IMR-90 (cell line): Measurements from ENCODE around the gene TIPARP. TPM values are rescaled to one million over a fixed set of nuclear protein-coding genes. Genes with fewer than 3 reads are reported as not detected.

Experiments
- ATAC-seq: fragments of 200-7000 bp; cut with Tn5 transposase; 2 replicates; pipeline ENCODE4 v1.9.1; 2020; ENCODE audit warnings: low read depth, mild to moderate bottlenecking, moderate library complexity
- BruUV-seq: library from RNA; stranded (reverse); fragments of 400-500 nt; replicated peaks from 2 replicates; lab custom pipeline; 2021; lab: Mats Ljungman, UMichigan
- CTCF ChIA-PET: fragments of 300-600 bp; formaldehyde crosslinking; extraction: SDS; loops from one replicate; lab custom pipeline; 2021; ENCODE audit warnings: antibody characterized with exemption; lab: Yijun Ruan, JAX
- POLR2A ChIA-PET: fragments of 300-600 bp; sonication (Branson Sonifier 250); formaldehyde crosslinking; loops from one replicate; lab custom pipeline; 2022; ENCODE audit warnings: antibody characterized with exemption; ENCODE audit not compliant: unreplicated experiment; lab: Charles Lee
- DNase-seq: peaks from one replicate; pipeline ENCODE4 v3.0.0; 2013
- H2AFZ ChIP-seq: replicated peaks from 2 replicates; pipeline ENCODE3; 2013; ENCODE audit warnings: low read length, mild to moderate bottlenecking; ENCODE audit not compliant: poor library complexity
- H2AK5ac ChIP-seq: 2 replicates; pipeline ENCODE4 v1.6.1; 2013; ENCODE audit warnings: low read depth, low read length, inconsistent platforms
- H2AK9ac ChIP-seq: replicated peaks from 2 replicates; pipeline ENCODE3; 2013; ENCODE audit warnings: mild to moderate bottlenecking, low read depth, low read length, moderate library complexity; ENCODE audit not compliant: poor library complexity
- H2BK120ac ChIP-seq: 2 replicates; pipeline ENCODE4 v1.6.1; 2013; ENCODE audit warnings: low read depth, low read length, inconsistent platforms
- H2BK15ac ChIP-seq: 3 replicates; pipeline ENCODE4 v1.6.1; 2013; ENCODE audit warnings: low read depth, low read length, inconsistent platforms
- H2BK20ac ChIP-seq: 2 replicates; pipeline ENCODE4 v1.6.1; 2013; ENCODE audit warnings: low read depth, mild to moderate bottlenecking, inconsistent platforms, low read length, moderate library complexity
- H2BK5ac ChIP-seq: 2 replicates; pipeline ENCODE4 v1.6.1; 2013; ENCODE audit warnings: mild to moderate bottlenecking, low read depth, low read length, inconsistent platforms; ENCODE audit not compliant: poor library complexity, severe bottlenecking
- H3K14ac ChIP-seq: replicated peaks from 2 replicates; pipeline ENCODE4 v1.6.1; 2013; ENCODE audit warnings: low read depth, low read length, inconsistent platforms
- H3K18ac ChIP-seq: 2 replicates; pipeline ENCODE4 v1.6.1; 2013; ENCODE audit warnings: low read depth, low read length, control low read depth
- H3K23ac ChIP-seq: 2 replicates; pipeline ENCODE4 v1.6.1; 2013; ENCODE audit warnings: low read depth, low read length, inconsistent platforms
- H3K27ac ChIP-seq: 2 replicates; pipeline ENCODE4 v1.5.1; 2013; ENCODE audit warnings: mild to moderate bottlenecking, control low read depth, low read length; ENCODE audit not compliant: insufficient read depth
- H3K27me3 ChIP-seq: 2 replicates; pipeline ENCODE4 v1.6.1; 2013; ENCODE audit warnings: low read length; ENCODE audit not compliant: control insufficient read depth, insufficient read depth
- H3K36me3 ChIP-seq: 2 replicates; pipeline ENCODE4 v1.6.1; 2013; ENCODE audit warnings: low read length, mixed read lengths; ENCODE audit not compliant: control insufficient read depth, insufficient read depth
- H3K4ac ChIP-seq: 2 replicates; pipeline ENCODE4 v1.6.1; 2013; ENCODE audit warnings: low read depth, low read length, inconsistent platforms
- H3K4me1 ChIP-seq: 2 replicates; pipeline ENCODE4 v1.6.1; 2013; ENCODE audit warnings: low read length, mixed read lengths; ENCODE audit not compliant: control insufficient read depth, insufficient read depth
- H3K4me2 ChIP-seq: 2 replicates; pipeline ENCODE4 v1.6.1; 2013; ENCODE audit warnings: low read depth, mild to moderate bottlenecking, control low read depth, low read length, moderate library complexity
- H3K4me3 ChIP-seq: 2 replicates; pipeline ENCODE4 v1.5.1; 2013; ENCODE audit warnings: low read depth, mild to moderate bottlenecking, control low read depth, low read length, moderate library complexity; ENCODE audit not compliant: insufficient read depth
- H3K56ac ChIP-seq: 2 replicates; pipeline ENCODE4 v1.6.1; 2013; ENCODE audit warnings: low read length, inconsistent platforms; ENCODE audit not compliant: insufficient read depth; ENCODE audit errors: extremely low read depth
- H3K79me1 ChIP-seq, 2 experiments: 2 replicates each; pipeline ENCODE4 v1.6.1; 2013; ENCODE audit warnings: low read length in 2 of 2, inconsistent platforms in 1 of 2, low read depth in 1 of 2
- H3K9ac ChIP-seq: 2 replicates; pipeline ENCODE4 v1.6.1; 2013; ENCODE audit warnings: low read depth, low read length, control low read depth
- H3K9me1 ChIP-seq: 2 replicates; pipeline ENCODE4 v1.6.1; 2013; ENCODE audit warnings: low read length, inconsistent platforms; ENCODE audit not compliant: insufficient read depth
- H3K9me3 ChIP-seq: 2 replicates; pipeline ENCODE4 v1.6.1; 2013; ENCODE audit warnings: low read length; ENCODE audit not compliant: control insufficient read depth, insufficient read depth
- H4K20me1 ChIP-seq: 2 replicates; pipeline ENCODE4 v1.6.1; 2013; ENCODE audit warnings: low read length, inconsistent platforms; ENCODE audit not compliant: insufficient read depth
- H4K5ac ChIP-seq: 2 replicates; pipeline ENCODE4 v1.6.1; 2013; ENCODE audit warnings: mild to moderate bottlenecking, low read depth, low read length, control low read depth
- H4K8ac ChIP-seq, 2 experiments: 2 replicates each; pipeline ENCODE4 v1.6.1; 2013; ENCODE audit warnings: low read depth in 2 of 2, low read length in 2 of 2, control low read depth in 1 of 2, inconsistent platforms in 1 of 2
- H4K91ac ChIP-seq: 2 replicates; pipeline ENCODE4 v1.6.1; 2013; ENCODE audit warnings: low read depth, low read length, inconsistent platforms; ENCODE audit not compliant: insufficient read depth
- BHLHE40 ChIP-seq: fragments of 150-350 bp; IDR thresholded peaks from 2 replicates; pipeline ENCODE4 v1.6.1; 2016; ENCODE audit warnings: mild to moderate bottlenecking, low read depth, low read length
- CHD1 ChIP-seq: IDR thresholded peaks from 2 replicates; pipeline ENCODE4 v1.6.1; 2012; ENCODE audit warnings: low read depth, low read length, improper control_type of control experiment
- FOS ChIP-seq: fragments of 150-350 bp; IDR thresholded peaks from 2 replicates; pipeline ENCODE4 v1.6.1; 2016; ENCODE audit warnings: low read depth, low read length
- MAFK ChIP-seq: IDR thresholded peaks from 2 replicates; pipeline ENCODE4 v1.6.1; 2012; ENCODE audit warnings: low read depth, low read length, improper control_type of control experiment
- MXI1 ChIP-seq: IDR thresholded peaks from 2 replicates; pipeline ENCODE4 v1.6.1; 2012; ENCODE audit warnings: low read depth, mild to moderate bottlenecking, low read length, moderate library complexity, borderline replicate concordance
- NFE2L2 ChIP-seq: fragments of 150-350 bp; IDR thresholded peaks from 2 replicates; pipeline ENCODE4 v1.6.1; 2016; ENCODE audit warnings: low read depth, mild to moderate bottlenecking, low read length
- POLR2A ChIP-seq: IDR thresholded peaks from 2 replicates; pipeline ENCODE4 v1.6.1; 2012; ENCODE audit warnings: mild to moderate bottlenecking, low read depth, low read length
- RAD21 ChIP-seq: IDR thresholded peaks from 2 replicates; pipeline ENCODE4 v1.6.1; 2012; ENCODE audit warnings: low read length, improper control_type of control experiment
- RCOR1 ChIP-seq: IDR thresholded peaks from 2 replicates; pipeline ENCODE4 v1.6.1; 2012; ENCODE audit warnings: mild to moderate bottlenecking, low read length, improper control_type of control experiment; ENCODE audit not compliant: insufficient replicate concordance
- RFX5 ChIP-seq: IDR thresholded peaks from 2 replicates; pipeline ENCODE4 v1.8.0; 2012; ENCODE audit warnings: low read depth, mild to moderate bottlenecking, low read length, moderate library complexity
- SMC3 ChIP-seq: fragments of 150-350 bp; IDR thresholded peaks from 2 replicates; pipeline ENCODE4 v1.6.1; 2016; ENCODE audit warnings: low read depth, mild to moderate bottlenecking, antibody characterized with exemption, low read length, moderate library complexity
- USF2 ChIP-seq: fragments of 150-350 bp; IDR thresholded peaks from 2 replicates; pipeline ENCODE4 v1.6.1; 2017; ENCODE audit warnings: mild to moderate bottlenecking, antibody characterized with exemption, low read length, low read depth
- WGBS, 2 experiments: methylation state at CpG; one replicate each; pipeline versions ENCODE4 v1.1.5 to v1.1.7; 2013; ENCODE audit warnings: missing lambda C conversion rate in 2 of 2; ENCODE audit not compliant: insufficient read length in 1 of 2; ENCODE audit errors: extremely low coverage in 2 of 2; 5-methylcytosine and 5-hydroxymethylcytosine counted together
- dilution Hi-C: fragments of 300-500 bp; cut with HindIII; formaldehyde crosslinking; loops from one replicate; pipeline ENCODE4 v1.14.3; 2018; ENCODE audit warnings: low sequenced_read_pairs; ENCODE audit not compliant: unreplicated experiment
- in situ Hi-C: fragments of 300-500 bp; cut with MboI; formaldehyde crosslinking; loops from 3 replicates; pipeline ENCODE4 v1.14.3; 2019; ENCODE audit warnings: low sequenced_read_pairs, inconsistent platforms, mixed read lengths
- intact Hi-C: fragments of 100-400 bp; cut with micrococcal nuclease; formaldehyde crosslinking; loops from 2 replicates; pipeline ENCODE4 v1.10.0; 2022
- polyA plus RNA-seq, 3 experiments: library from polyadenylated mRNA; depleted of rRNA; stranded (reverse); fragments of >200 nt; gene quantifications; 2 replicates each; pipeline ENCODE4 v1.2.3, GENCODE V29; 2012; ENCODE audit warnings: low replicate concordance in 1 of 3
- total RNA-seq: library from RNA; depleted of rRNA; stranded (reverse); fragments of >200 nt; gene quantifications from 2 replicates; pipeline ENCODE4 v1.2.3, GENCODE V29; 2012
- TF ChIP-seq, protein P1 (sequence below): conservative IDR thresholded peaks from 2 replicates; pipeline ENCODE4 v1.5.1; 2012; ENCODE audit warnings: mild to moderate bottlenecking, low read depth, low read length, improper control_type of control experiment

The TIPARP gene
- total and polyA plus RNA-seq, 2 of the 4 experiments (the other 2 are of a cell fraction): 12.6 to 70.8 TPM

GRCh38 chr3:156642750-156643728, 31.4 kb upstream of the TIPARP start:
- Histone ChIP-seq H2BK20ac (peak overlapping the region; percentile 64), H4K20me1 (no peaks in the 10 kb centered on the region), H4K91ac (no peak overlapping the region), H3K4me2 (peak overlapping the region; percentile 87), H3K27me3 (peaks cover 2% of the 10 kb centered on the region; the same call in 1 of the 2 replicates), H3K27ac (no peak overlapping the region), H4K8ac (peak overlapping the region; percentile 79 to 80), H2BK120ac (peak overlapping the region; percentile 38; the same call in 1 of the 2 replicates), H2AFZ (peak overlapping the region; percentile 95), H3K9me1 (peaks cover 7% of the 10 kb centered on the region), H3K4ac (peak overlapping the region; percentile 65; the same call in 1 of the 2 replicates), H3K4me3 (no peak overlapping the region), H3K79me1 (no peaks in the 10 kb centered on the region), H2BK15ac (peak overlapping the region; percentile 39; the same call in 1 of the 3 replicates), H4K5ac (peak overlapping the region; percentile 3), H3K56ac (0 out of 2 replicates have a peak overlapping the region, but pooled peaks have one; percentile 13), H3K9ac (no peak overlapping the region), H3K23ac (peak overlapping the region; percentile 89), H3K14ac (peak overlapping the region; percentile 68), H3K9me3 (no peaks in the 10 kb centered on the region), H3K36me3 (no peaks in the 10 kb centered on the region), H2AK9ac (peak overlapping the region; percentile 70), H2BK5ac (peak overlapping the region; percentile 5), H3K18ac (peak overlapping the region; percentile 15; the same call in 1 of the 2 replicates), H2AK5ac (peak overlapping the region; percentile 82; the same call in 1 of the 2 replicates), H3K4me1 (peaks cover 7% of the 10 kb centered on the region)
- POLR2A ChIA-PET: no interaction called here
- dilution Hi-C loops: no loop called here
- 80% methylated on average over 4 of the region's 8 CpGs; no CpG with 5 or more reads in 1 of the 2 experiments for WGBS, 2 experiments
- DNase-seq (no peak), ATAC-seq (peak; percentile 16; the same call in 1 of the 2 replicates)
- in situ Hi-C loops: no loop called here
- no TSS peak for BruUV-seq
- no peak for TF ChIP-seq RAD21
- TF ChIP-seq POLR2A: no peak
- no peak for TF ChIP-seq RFX5
- TF ChIP-seq MXI1: no peak
- TF ChIP-seq USF2: no peak
- TF ChIP-seq CHD1: no peak
- no peak for TF ChIP-seq FOS
- TF ChIP-seq, protein P1, sequence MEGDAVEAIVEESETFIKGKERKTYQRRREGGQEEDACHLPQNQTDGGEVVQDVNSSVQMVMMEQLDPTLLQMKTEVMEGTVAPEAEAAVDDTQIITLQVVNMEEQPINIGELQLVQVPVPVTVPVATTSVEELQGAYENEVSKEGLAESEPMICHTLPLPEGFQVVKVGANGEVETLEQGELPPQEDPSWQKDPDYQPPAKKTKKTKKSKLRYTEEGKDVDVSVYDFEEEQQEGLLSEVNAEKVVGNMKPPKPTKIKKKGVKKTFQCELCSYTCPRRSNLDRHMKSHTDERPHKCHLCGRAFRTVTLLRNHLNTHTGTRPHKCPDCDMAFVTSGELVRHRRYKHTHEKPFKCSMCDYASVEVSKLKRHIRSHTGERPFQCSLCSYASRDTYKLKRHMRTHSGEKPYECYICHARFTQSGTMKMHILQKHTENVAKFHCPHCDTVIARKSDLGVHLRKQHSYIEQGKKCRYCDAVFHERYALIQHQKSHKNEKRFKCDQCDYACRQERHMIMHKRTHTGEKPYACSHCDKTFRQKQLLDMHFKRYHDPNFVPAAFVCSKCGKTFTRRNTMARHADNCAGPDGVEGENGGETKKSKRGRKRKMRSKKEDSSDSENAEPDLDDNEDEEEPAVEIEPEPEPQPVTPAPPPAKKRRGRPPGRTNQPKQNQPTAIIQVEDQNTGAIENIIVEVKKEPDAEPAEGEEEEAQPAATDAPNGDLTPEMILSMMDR: no peak
- no peak for TF ChIP-seq MAFK
- TF ChIP-seq NFE2L2: no peak
- no peak for TF ChIP-seq BHLHE40
- no peak for TF ChIP-seq SMC3
- TF ChIP-seq RCOR1: no peak
- intact Hi-C loops: no loop called here
- CTCF ChIA-PET: no interaction called here
